ENCODE data around the gene BMPR2. TPM values are rescaled to one million over a fixed set of nuclear protein-coding genes. Genes with fewer than 3 reads are reported as not detected.

Gene BMPR2
- polyA plus RNA-seq, 3 donors: 4.1 to 6.4 (median 4.8) TPM

DNA sequence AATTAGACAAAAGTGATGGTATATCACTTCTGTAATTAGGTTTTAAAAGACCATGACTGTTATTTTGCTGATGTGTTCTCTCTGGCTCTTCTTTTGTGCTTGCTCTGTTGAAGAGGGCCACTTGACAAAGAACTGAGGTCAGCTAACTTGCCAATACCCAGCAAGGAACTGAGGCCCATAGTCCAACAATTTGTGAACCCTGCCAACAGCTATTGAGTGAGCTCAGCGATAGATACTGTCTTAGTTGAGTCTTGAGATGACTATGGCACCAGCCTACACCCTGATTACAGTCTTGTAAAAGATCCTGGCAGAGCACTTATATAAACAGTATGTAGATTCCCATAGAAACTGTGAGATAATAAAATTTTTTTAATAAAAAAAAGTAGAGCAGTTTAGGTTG lies 103.0 kb downstream of the BMPR2 start:
- peaks cover 3 to 13% of the 10 kb centered on the region in 2 donors for H3K36me3 Mint-ChIP-seq
- Histone ChIP-seq H3K79me2 (ENCODE audit: insufficient read depth, low read length) (no peaks in the 10 kb centered on the region), H3K9me3 (replicated peaks in 1 of 2; ENCODE audit: control insufficient read depth in 1 of 2, insufficient read depth in 1 of 2, low read length in 2 of 2) (no peaks in the 10 kb centered on the region), H4K20me1 (ENCODE audit: insufficient read depth, low read length) (no peaks in the 10 kb centered on the region), H3K4me3 (replicated peaks in 1 of 3; ENCODE audit: low read depth in 2 of 3, low read length in 3 of 3) (no peak overlapping the region), H3K27ac (ENCODE audit: low read depth in 1 of 2, low read length in 2 of 2) (no peak overlapping the region), H3K27me3 (ENCODE audit: control insufficient read depth in 2 of 2, insufficient read depth in 2 of 2, low read length in 2 of 2) (no peaks in the 10 kb centered on the region), H2AFZ (ENCODE audit: insufficient read depth, low read depth, low read length, poor library complexity, severe bottlenecking) (no peak overlapping the region), H3K4me2 (replicated peaks; ENCODE audit: extremely low read depth, low read length, poor library complexity, severe bottlenecking) (no peak overlapping the region), H3K36me3 (replicated peaks in 1 of 2; ENCODE audit: control insufficient read depth in 1 of 2, insufficient read depth in 2 of 2, low read length in 2 of 2) (no peaks in the 10 kb centered on the region), H3K9ac (ENCODE audit: insufficient read depth, low read length, poor library complexity, severe bottlenecking) (no peak overlapping the region), H3K4me1 (ENCODE audit: control insufficient read depth in 1 of 2, insufficient read depth in 2 of 2, low read length in 2 of 2) (no peaks in the 10 kb centered on the region)
- H3K9me3 Mint-ChIP-seq: peaks cover 0 to 2% (median 0%) of the 10 kb centered on the region in 7 donors
- WGBS (ENCODE audit: insufficient coverage): no CpG with 5 or more reads among the region's 1 CpG
- H3K27me3 Mint-ChIP-seq (ENCODE audit: low read depth in 3 of 3): no peaks in the 10 kb centered on the region
- peaks cover 6% of the 10 kb centered on the region for H3K4me1 Mint-ChIP-seq
- H3K4me3 Mint-ChIP-seq: no peak overlapping the region
- H3K27ac Mint-ChIP-seq: peak overlapping the region in 1 of 7 donors; percentile 66
- no peak for DNase-seq
- no peak for TF ChIP-seq CTCF (IDR thresholded peaks at IDR 0.05)
- intact Hi-C loops (cut with micrococcal nuclease): no loop called here

GRCh38 chr2:202479610-202480009 lies 103.5 kb downstream of the BMPR2 start:
- Histone ChIP-seq H3K4me1 (ENCODE audit: control insufficient read depth in 1 of 2, insufficient read depth in 2 of 2, low read length in 2 of 2) (no peaks in the 10 kb centered on the region), H3K27ac (ENCODE audit: low read depth in 1 of 2, low read length in 2 of 2) (no peak overlapping the region), H3K79me2 (ENCODE audit: insufficient read depth, low read length) (no peaks in the 10 kb centered on the region), H3K4me2 (replicated peaks; ENCODE audit: extremely low read depth, low read length, poor library complexity, severe bottlenecking) (no peak overlapping the region), H3K9ac (ENCODE audit: insufficient read depth, low read length, poor library complexity, severe bottlenecking) (no peak overlapping the region), H3K27me3 (ENCODE audit: control insufficient read depth in 2 of 2, insufficient read depth in 2 of 2, low read length in 2 of 2) (no peaks in the 10 kb centered on the region), H3K9me3 (replicated peaks in 1 of 2; ENCODE audit: control insufficient read depth in 1 of 2, insufficient read depth in 1 of 2, low read length in 2 of 2) (no peaks in the 10 kb centered on the region), H3K36me3 (replicated peaks in 1 of 2; ENCODE audit: control insufficient read depth in 1 of 2, insufficient read depth in 2 of 2, low read length in 2 of 2) (no peaks in the 10 kb centered on the region), H2AFZ (ENCODE audit: insufficient read depth, low read depth, low read length, poor library complexity, severe bottlenecking) (no peak overlapping the region), H3K4me3 (replicated peaks in 1 of 3; ENCODE audit: low read depth in 2 of 3, low read length in 3 of 3) (no peak overlapping the region), H4K20me1 (ENCODE audit: insufficient read depth, low read length) (no peaks in the 10 kb centered on the region)
- DNase-seq: no peak
- intact Hi-C loops (cut with micrococcal nuclease): no loop called here
- no peaks in the 10 kb centered on the region for H3K27me3 Mint-ChIP-seq (ENCODE audit: low read depth in 3 of 3)
- no peak overlapping the region for H3K27ac Mint-ChIP-seq
- no peak for TF ChIP-seq CTCF (IDR thresholded peaks at IDR 0.05)
- peaks cover 3 to 13% of the 10 kb centered on the region in 2 donors for H3K36me3 Mint-ChIP-seq
- H3K9me3 Mint-ChIP-seq: peaks cover 0 to 2% (median 0%) of the 10 kb centered on the region in 7 donors
- H3K4me3 Mint-ChIP-seq: no peak overlapping the region
- peaks cover 6% of the 10 kb centered on the region for H3K4me1 Mint-ChIP-seq
- WGBS (ENCODE audit: insufficient coverage): no CpG with 5 or more reads among the region's 1 CpG

Data from CD14-positive monocyte (primary cell).